Suppressor macrophage treated with lipopolysaccharide for 4 hours (primary cell): ENCODE results near the gene TAF3.

Experiments
- DNase-seq: peaks from one replicate; pipeline ENCODE4 v3.0.0-alpha.2; 2020

The TAF3 gene

GRCh38 chr10:8049865-8050555 lies 231.7 kb downstream of the TAF3 start:
- no peak for DNase-seq

GRCh38 chr10:8050556-8051108 lies 232.3 kb downstream of the TAF3 start:
- no peak for DNase-seq

GRCh38 chr10:8051109-8051821 lies 233.0 kb downstream of the TAF3 start:
- no peak for DNase-seq

- no peak for DNase-seq
Measured at GRCh38 chr10:8051851-8052257, 233.5 kb downstream of the TAF3 start.

GRCh38 chr10:8052341-8052955 lies 234.1 kb downstream of the TAF3 start:
- DNase-seq: no peak

GRCh38 chr10:8052956-8053445 lies 234.7 kb downstream of the TAF3 start:
- no peak for DNase-seq

- peak; percentile 92 for DNase-seq
Measured at GRCh38 chr10:8053446-8054243, 235.3 kb downstream of the TAF3 start.

GRCh38 chr10:8054244-8054493 lies 235.9 kb downstream of the TAF3 start:
- DNase-seq: no peak

GRCh38 chr10:8054494-8055407 lies 236.4 kb downstream of the TAF3 start, which contains the start of gene GATA3:
TSS of gene GATA3 (plus strand) at chr10:8054688. CDS start at chr10:8055656, 968 bp downstream.
- DNase-seq: peak; percentile 63

GRCh38 chr10:8055420-8056349 lies 237.4 kb downstream of the TAF3 start:
- no peak for DNase-seq

GRCh38 chr10:8056378-8056777 lies 238.1 kb downstream of the TAF3 start:
- no peak for DNase-seq

GRCh38 chr10:8056871-8057331 lies 238.6 kb downstream of the TAF3 start:
- no peak for DNase-seq

- DNase-seq: no peak
Measured at GRCh38 chr10:8057636-8058273, 239.4 kb downstream of the TAF3 start.

GRCh38 chr10:8058274-8059111 lies 240.2 kb downstream of the TAF3 start:
- no peak for DNase-seq

GRCh38 chr10:8059191-8059936 lies 241.1 kb downstream of the TAF3 start:
- DNase-seq: no peak

- no peak for DNase-seq
Measured at GRCh38 chr10:8060010-8060703, 241.9 kb downstream of the TAF3 start.

GRCh38 chr10:8060704-8061121 lies 242.4 kb downstream of the TAF3 start:
- no peak for DNase-seq
